Smooth muscle cell (in vitro differentiated cells): ENCODE results near the gene HSP90AB1. TPM values are rescaled to one million over a fixed set of nuclear protein-coding genes. Genes with fewer than 3 reads are reported as not detected.

Experiments
- DNase-seq: peaks from one replicate; lab custom pipeline; 2025; ENCODE audit not compliant: unreplicated experiment; lab: John Stamatoyannopoulos, UW
- H2AFZ ChIP-seq: fragments of 200-600 bp; sonication (generic); 2 replicates; pipeline ENCODE4 v1.6.0; 2016; ENCODE audit warnings: antibody characterized with exemption, low read depth, mild to moderate bottlenecking
- H3F3A ChIP-seq: fragments of 200-600 bp; sonication (generic); 2 replicates; pipeline ENCODE4 v1.6.0; 2017; ENCODE audit warnings: antibody characterized with exemption, low read depth
- H3K27ac ChIP-seq: fragments of 200-600 bp; sonication (generic); 2 replicates; pipeline ENCODE4 v1.5.1; 2016; ENCODE audit warnings: low read depth, mild to moderate bottlenecking
- H3K27me3 ChIP-seq: fragments of 200-600 bp; sonication (generic); 2 replicates; pipeline ENCODE4 v1.6.1; 2016; ENCODE audit warnings: low read depth, mild to moderate bottlenecking
- H3K36me3 ChIP-seq: fragments of 200-600 bp; sonication (generic); 2 replicates; pipeline ENCODE4 v1.5.1; 2016; ENCODE audit warnings: low read depth
- H3K4me1 ChIP-seq: fragments of 200-600 bp; sonication (generic); 2 replicates; pipeline ENCODE4 v1.5.1; 2016; ENCODE audit warnings: low read depth
- H3K4me2 ChIP-seq: fragments of 200-600 bp; sonication (generic); 2 replicates; pipeline ENCODE4 v1.6.0; 2016; ENCODE audit warnings: mild to moderate bottlenecking
- H3K4me3 ChIP-seq: fragments of 200-600 bp; sonication (generic); 2 replicates; pipeline ENCODE4 v1.5.1; 2016; ENCODE audit warnings: mild to moderate bottlenecking
- H3K79me2 ChIP-seq: fragments of 200-600 bp; sonication (generic); 2 replicates; pipeline ENCODE4 v1.6.0; 2016; ENCODE audit warnings: low read depth, mild to moderate bottlenecking
- H3K9ac ChIP-seq: fragments of 200-600 bp; sonication (generic); 2 replicates; pipeline ENCODE4 v1.6.0; 2016; ENCODE audit warnings: low read depth
- H3K9me3 ChIP-seq: fragments of 200-600 bp; sonication (generic); replicated peaks from 2 replicates; pipeline ENCODE4 v1.5.1; 2016; ENCODE audit warnings: low read depth
- H4K20me1 ChIP-seq: fragments of 200-600 bp; sonication (generic); 2 replicates; pipeline ENCODE4 v1.6.0; 2016; ENCODE audit warnings: low read depth
- CTCF ChIP-seq: fragments of 200-600 bp; sonication (generic); IDR thresholded peaks from 2 replicates; pipeline ENCODE4 v1.5.1; 2017; ENCODE audit warnings: borderline replicate concordance, mild to moderate bottlenecking, antibody characterized with exemption; ENCODE audit not compliant: insufficient read depth, poor library complexity, severe bottlenecking
- WGBS: methylation state at CpG from one replicate; pipeline ENCODE4 v1.1.7; 2016; ENCODE audit warnings: low lambda C conversion rate; 5-methylcytosine and 5-hydroxymethylcytosine counted together
- polyA plus RNA-seq: library from polyadenylated mRNA; unstranded; fragments of >200 nt; fragmentation: Nextera tagmentation; extraction: Ambion mirVana; gene quantifications from 2 replicates; pipeline ENCODE4 v1.2.1, GENCODE V29; 2016
- total RNA-seq: library from RNA; depleted of rRNA; stranded (reverse); fragments of >200 nt; gene quantifications from 2 replicates; pipeline ENCODE4 v1.2.3, GENCODE V29; 2014

The HSP90AB1 gene
- total and polyA plus RNA-seq, 2 experiments from 2014 or later, result 408 to 736 TPM

DNA sequence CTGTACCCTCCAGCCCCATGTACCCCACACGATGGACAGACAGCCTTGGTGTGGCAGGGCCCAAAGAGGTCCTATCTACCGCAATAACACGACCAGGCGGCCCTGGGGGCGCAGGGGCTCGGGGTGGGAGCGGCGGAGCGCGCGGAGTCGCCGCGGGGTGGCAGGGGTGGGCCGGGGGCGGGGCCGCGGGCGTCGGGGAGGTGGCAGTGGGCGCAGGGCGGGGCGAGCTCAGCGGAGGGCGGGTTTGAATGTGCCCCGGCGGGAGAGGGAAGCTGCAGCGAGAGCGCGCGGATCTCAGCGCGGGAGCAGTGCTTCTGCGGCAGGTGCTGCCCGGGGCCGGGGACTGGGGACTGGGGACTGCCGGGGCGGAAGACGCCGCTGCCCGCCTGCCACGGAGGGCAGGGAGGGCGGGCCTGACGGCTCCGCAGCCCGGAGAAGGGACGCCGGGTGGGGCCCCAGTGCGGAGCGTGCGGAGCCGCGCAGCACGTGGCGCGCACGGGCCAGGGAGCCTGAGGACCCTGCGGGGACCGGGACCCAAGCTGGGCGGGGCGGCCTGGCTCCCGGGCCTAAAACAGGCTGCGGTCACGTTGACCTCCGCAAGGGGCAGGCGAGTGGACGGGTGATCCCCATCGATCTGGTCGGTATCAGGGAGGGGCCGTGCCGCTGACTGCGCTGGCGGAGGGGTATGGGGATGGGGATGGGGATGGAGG, 23.4 kb upstream of the HSP90AB1 start, which contains the start of gene SLC29A1:
Gene SLC29A1 (plus strand): TSS at position 277 of the 710 bp plus-strand sequence. CDS start 3,719 bp downstream, outside the sequence.
- Histone ChIP-seq H2AFZ (peak within 1 kb of the TSS; percentile 63), H3K27ac (no peak within 1 kb of the TSS), H3K4me1 (peaks cover 42% of the 10 kb centered on the region), H3K4me2 (peak within 1 kb of the TSS; percentile 96), H3K36me3 (no peaks in the 10 kb centered on the region), H3F3A (peaks cover 9% of the 10 kb centered on the region), H4K20me1 (no peaks in the 10 kb centered on the region), H3K9ac (no peak within 1 kb of the TSS), H3K4me3 (peak within 1 kb of the TSS; percentile 57), H3K27me3 (no peaks in the 10 kb centered on the region), H3K79me2 (no peaks in the 10 kb centered on the region), H3K9me3 (no peaks in the 10 kb centered on the region)
- WGBS, result 5% methylated on average over 36 of the region's 73 CpGs
- peak; percentile 8 for TF ChIP-seq CTCF
- peak; percentile 45 for DNase-seq

DNA sequence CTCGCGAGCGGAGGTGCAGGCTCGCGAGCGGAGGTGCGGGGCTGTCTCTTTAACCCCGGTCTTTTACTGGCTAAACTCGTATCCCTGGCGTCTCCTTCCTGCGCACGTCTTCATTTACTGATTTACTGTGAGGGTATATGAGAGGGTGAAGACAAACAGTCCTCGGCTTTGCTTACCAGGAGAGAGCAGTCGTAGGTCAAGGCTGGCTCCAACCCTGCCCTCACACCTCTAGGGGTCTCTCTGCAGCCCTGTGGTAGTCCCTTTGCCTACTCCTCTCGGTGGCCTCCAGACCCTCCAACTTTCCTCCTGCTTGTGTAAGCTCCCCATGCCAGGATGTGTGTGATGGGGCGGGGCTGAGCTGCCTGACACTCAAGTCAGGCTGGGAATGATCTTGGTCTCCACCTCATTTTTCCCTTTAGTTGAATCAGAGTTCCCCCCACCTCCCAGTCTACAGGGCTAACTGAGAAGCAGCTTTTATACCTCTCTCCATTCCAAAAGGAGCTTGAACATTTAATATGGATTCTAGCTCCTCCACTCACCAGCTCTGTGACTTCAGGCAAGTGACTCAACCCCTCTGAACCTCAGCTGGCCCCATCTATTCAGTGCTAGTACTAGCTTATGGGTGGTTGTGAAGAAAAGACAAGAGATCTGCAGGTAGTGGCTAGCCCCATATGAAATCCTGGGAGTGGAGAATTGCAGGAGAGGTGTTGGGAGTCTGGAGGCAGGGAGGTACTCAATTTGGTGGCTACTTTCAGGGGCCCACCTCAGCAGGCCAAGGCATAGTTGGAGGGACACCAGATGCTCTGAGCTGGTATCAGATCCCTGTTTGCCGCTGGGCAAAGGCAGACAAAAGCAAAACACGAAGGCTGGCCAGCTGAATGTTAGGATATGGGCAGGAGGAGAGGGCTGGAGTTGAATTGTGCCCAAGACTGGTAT, 22.6 kb upstream of the HSP90AB1 start:
- Histone ChIP-seq H3K4me2 (peak overlapping the region; percentile 96), H3K4me1 (peaks cover 34% of the 10 kb centered on the region), H3F3A (peaks cover 6% of the 10 kb centered on the region), H3K79me2 (no peaks in the 10 kb centered on the region), H2AFZ (peak overlapping the region; percentile 63), H3K9ac (no peak overlapping the region), H3K36me3 (no peaks in the 10 kb centered on the region), H3K27ac (no peak overlapping the region), H3K9me3 (no peaks in the 10 kb centered on the region), H3K27me3 (no peaks in the 10 kb centered on the region), H3K4me3 (peak overlapping the region; percentile 57), H4K20me1 (no peaks in the 10 kb centered on the region)
- no peak for DNase-seq
- 12% methylated on average over 15 of the region's 18 CpGs for WGBS
- TF ChIP-seq CTCF, result no peak

- 91% methylated on average over 4 of the region's 4 CpGs for WGBS
- H3K4me3 ChIP-seq, result no peak overlapping the region
- no peak overlapping the region for H3K9ac ChIP-seq
- H3K9me3 ChIP-seq, result no peaks in the 10 kb centered on the region
- H3K27ac ChIP-seq, result no peak overlapping the region
- H3K79me2 ChIP-seq, result no peaks in the 10 kb centered on the region
- H2AFZ ChIP-seq, result no peak overlapping the region
- peaks cover 34% of the 10 kb centered on the region for H3K4me1 ChIP-seq
- no peaks in the 10 kb centered on the region for H4K20me1 ChIP-seq
- no peaks in the 10 kb centered on the region for H3K27me3 ChIP-seq
- no peaks in the 10 kb centered on the region for H3K36me3 ChIP-seq
- H3K4me2 ChIP-seq, result no peak overlapping the region
- TF ChIP-seq CTCF, result no peak
- H3F3A ChIP-seq, result peaks cover 6% of the 10 kb centered on the region
- no peak for DNase-seq
Observed at GRCh38 chr6:44224965-44225305, 22.0 kb upstream of the HSP90AB1 start.
